GM12892 (cell line): ENCODE results near the gene ANKRD55.

Source experiments
- POLR2A ChIP-seq: IDR thresholded peaks from 2 replicates; pipeline ENCODE4 v1.6.1; 2011; ENCODE audit warnings: low read depth, low read length, control low read depth
- POLR2AphosphoS5 ChIP-seq: IDR thresholded peaks from 2 replicates; pipeline ENCODE4 v1.6.1; 2011; ENCODE audit warnings: low read depth, low read length, control low read depth
- TAF1 ChIP-seq: IDR thresholded peaks from 2 replicates; pipeline ENCODE4 v1.6.1; 2011; ENCODE audit warnings: low read depth, mild to moderate bottlenecking, control low read depth, low read length, borderline replicate concordance

DNA sequence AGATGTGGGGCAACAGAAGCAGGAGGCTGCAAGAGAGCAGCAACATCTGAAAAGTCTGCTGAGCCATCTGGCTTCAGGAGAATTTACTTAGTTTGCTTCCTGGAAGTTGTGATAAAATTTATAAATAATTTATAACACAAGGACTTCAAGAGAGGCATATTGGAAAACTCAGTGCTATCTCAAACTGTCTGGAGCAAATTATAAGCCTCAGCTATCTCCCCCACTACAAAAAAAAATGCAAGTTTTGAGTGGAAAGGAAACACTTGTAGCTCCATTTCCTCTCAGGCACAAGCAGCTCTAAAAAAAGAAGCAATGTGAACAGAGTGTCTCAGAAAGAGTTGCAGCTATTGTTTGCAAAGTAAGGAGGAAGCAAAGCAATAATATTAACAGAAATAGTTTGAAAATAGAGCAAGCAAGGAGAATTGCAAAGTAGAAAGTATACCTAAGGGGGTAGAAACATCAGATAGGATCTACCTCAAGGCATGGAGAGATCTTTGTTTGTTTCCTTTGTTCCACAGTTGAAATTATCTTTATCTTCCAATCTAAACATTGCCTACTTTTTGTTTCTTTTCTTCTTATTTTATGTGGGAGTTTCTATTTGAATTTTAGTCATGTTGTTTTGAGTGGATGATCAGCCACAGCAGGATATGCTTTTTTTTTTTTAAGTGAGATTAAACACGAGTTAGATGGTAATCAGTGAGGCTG, 182.4 kb downstream of the ANKRD55 start:
- TF ChIP-seq POLR2A (no peak), POLR2AphosphoS5 (no peak), TAF1 (no peak)
